ENCODE results near the gene KCNMA1.
A peak's percentile ranks its signal among the peaks of the same experiment; 100 is the strongest.

- TF ChIP-seq POLR2AphosphoS5 (IDR thresholded peaks at IDR 0.05) = peak; percentile 57 to 74
- TF ChIP-seq, protein P1, sequence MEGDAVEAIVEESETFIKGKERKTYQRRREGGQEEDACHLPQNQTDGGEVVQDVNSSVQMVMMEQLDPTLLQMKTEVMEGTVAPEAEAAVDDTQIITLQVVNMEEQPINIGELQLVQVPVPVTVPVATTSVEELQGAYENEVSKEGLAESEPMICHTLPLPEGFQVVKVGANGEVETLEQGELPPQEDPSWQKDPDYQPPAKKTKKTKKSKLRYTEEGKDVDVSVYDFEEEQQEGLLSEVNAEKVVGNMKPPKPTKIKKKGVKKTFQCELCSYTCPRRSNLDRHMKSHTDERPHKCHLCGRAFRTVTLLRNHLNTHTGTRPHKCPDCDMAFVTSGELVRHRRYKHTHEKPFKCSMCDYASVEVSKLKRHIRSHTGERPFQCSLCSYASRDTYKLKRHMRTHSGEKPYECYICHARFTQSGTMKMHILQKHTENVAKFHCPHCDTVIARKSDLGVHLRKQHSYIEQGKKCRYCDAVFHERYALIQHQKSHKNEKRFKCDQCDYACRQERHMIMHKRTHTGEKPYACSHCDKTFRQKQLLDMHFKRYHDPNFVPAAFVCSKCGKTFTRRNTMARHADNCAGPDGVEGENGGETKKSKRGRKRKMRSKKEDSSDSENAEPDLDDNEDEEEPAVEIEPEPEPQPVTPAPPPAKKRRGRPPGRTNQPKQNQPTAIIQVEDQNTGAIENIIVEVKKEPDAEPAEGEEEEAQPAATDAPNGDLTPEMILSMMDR (IDR thresholded peaks at IDR 0.05) = no peak
- peak; percentile 19 for TF ChIP-seq EP300 (IDR thresholded peaks at IDR 0.05)
Observed at GRCh38 chr10:77555591-77556212, 81.9 kb downstream of the KCNMA1 start.
